Transverse colon (tissue), 4 donors: Measurements from ENCODE around the gene HSD17B8.

Source experiments
- CTCF ChIP-seq, 5 experiments: fragments of 200-600 bp in 3 of 5; fragments of 450-650 bp in 2 of 5; sonication (generic) in 3 of 5; IDR thresholded peaks; 1 replicate in 2 of 5; 2 replicates in 3 of 5; pipeline ENCODE4 v1.5.1; 2016 to 2017; ENCODE audit warnings: antibody characterized with exemption in 5 of 5, inconsistent platforms in 3 of 5, mild to moderate bottlenecking in 2 of 5, moderate library complexity in 1 of 5
- EP300 ChIP-seq: sonication (generic); formaldehyde crosslinking; IDR thresholded peaks from one replicate; pipeline ENCODE4 v1.6.1; 2017; ENCODE audit warnings: antibody characterized with exemption, low read depth
- POLR2AphosphoS5 ChIP-seq, 3 donors: sonication (generic); formaldehyde crosslinking; IDR thresholded peaks; one replicate each; pipeline ENCODE4 v1.6.1; 2016; ENCODE audit warnings: antibody characterized with exemption in 3 of 3

- TF ChIP-seq CTCF (IDR thresholded peaks at IDR 0.05) (no peak), EP300 (no peak), POLR2AphosphoS5 (IDR thresholded peaks at IDR 0.05) (no peak)
Observed at GRCh38 chr6:33201935-33202334, 2.5 kb upstream of the HSD17B8 start.
